Stimulated activated CD8-positive, alpha-beta memory T cell treated with anti-CD3 and anti-CD28 coated beads, Interleukin-15, amount 100 ng/mL, for 4 hours (primary cell): Measurements from ENCODE around the gene ZBTB7B.
A peak's percentile ranks its signal among the peaks of the same experiment; 100 is the strongest.

ENCODE experiments used
- DNase-seq, 2 donors: peaks; one replicate each; pipeline ENCODE4 v3.0.0-alpha.2; 2020; ENCODE audit warnings: low read depth in 2 of 2

Gene ZBTB7B

DNA sequence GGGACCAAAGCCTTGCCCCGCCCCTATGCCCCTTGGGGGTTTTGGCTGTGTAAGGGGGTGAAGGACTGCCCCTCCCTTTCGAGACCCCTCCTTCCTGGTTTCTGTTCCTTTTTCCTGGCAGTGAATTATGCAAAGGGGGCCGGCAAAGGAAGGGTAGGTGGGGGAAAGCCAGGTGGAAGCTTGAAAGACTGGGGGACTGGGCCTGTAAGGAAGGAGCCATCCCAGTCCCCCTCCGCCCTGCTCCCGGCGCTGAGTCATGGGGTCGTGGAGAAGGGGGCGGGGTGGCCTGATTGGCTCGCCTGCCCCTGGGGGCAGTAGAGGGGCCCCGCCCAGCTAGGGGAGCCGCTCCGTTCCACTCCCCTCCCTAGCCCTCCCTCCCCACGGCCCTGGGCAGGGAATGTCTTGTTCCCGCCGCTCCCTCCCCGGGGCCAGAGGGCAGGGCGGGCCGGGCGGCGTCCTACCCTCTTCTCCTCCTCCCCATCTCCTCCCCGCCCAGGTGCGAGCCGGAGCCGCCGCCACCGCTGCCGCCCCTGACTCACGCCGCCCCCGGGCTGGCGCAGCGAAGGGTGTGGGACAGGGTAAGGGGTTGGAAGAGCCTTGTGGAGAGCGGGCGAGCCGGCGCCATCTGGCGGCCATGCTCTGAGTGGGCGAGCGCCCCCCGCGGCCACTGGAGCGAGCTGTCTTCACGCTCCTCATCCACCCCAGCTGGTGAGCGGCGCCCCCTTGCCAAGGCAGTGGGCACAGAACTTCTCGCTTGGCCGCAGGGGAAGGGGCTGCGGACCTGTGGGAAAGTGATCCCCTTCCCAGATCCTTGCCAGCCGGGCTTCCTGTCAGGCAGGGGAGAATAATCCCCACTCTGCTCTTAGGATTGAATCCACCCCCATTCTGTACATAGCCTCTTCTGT lies 14.7 kb downstream of the ZBTB7B start:
- DNase-seq = peak; percentile 85 to 87

DNA sequence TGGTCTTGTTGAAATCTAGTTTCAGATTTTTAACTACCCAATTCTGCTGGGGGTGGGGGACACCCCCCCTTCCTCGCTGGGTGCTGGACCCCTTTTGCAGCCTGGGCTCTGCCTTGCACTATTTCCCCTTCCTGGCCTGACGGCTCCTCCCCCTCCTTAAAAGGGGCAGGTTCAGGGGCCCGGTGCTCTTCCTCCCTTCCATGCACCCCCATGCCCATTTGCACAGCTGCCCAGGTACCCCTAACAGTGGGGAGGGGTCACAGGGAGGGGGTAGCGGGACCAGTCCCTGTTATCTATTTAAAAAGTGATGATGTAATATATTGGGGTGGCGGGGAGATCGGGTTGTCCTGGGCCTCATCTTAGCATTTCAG lies 15.3 kb downstream of the ZBTB7B start:
- no peak for DNase-seq

DNA sequence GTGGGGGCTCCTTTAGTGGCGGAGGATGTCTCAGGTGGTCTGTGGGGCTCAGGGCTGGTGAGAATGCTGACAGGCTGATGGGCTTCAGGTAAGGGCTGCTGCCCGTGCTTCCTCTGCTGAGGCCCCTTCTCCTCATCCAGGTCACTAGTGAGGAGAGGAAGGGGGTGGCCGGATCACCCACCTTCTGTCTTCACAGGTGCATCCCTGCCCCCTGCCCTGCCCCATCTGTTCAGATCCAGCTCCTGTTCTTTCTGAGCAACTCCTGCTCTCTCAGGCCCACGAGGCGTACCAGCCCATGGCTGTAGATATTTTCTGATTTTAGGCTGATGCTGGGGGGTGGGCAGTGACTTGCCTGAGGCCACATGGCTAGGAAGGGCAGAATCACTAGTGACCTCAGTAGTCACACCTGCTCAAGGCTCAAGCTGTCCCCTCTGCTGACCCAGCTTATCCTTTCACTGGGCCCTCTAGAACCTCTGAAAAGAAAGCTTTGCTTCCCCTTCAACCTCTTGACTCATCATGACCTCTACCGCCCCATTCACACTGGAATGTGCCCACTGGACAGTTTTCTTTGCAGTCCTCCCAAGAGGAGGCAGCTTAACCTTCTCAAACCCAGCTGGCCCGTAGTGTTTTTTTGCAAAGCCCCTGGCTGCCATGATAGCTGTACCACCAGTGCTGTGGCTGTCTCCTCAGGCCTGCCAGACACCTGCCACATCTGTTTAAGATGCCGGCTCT lies 16.2 kb downstream of the ZBTB7B start:
- DNase-seq = no peak

DNA sequence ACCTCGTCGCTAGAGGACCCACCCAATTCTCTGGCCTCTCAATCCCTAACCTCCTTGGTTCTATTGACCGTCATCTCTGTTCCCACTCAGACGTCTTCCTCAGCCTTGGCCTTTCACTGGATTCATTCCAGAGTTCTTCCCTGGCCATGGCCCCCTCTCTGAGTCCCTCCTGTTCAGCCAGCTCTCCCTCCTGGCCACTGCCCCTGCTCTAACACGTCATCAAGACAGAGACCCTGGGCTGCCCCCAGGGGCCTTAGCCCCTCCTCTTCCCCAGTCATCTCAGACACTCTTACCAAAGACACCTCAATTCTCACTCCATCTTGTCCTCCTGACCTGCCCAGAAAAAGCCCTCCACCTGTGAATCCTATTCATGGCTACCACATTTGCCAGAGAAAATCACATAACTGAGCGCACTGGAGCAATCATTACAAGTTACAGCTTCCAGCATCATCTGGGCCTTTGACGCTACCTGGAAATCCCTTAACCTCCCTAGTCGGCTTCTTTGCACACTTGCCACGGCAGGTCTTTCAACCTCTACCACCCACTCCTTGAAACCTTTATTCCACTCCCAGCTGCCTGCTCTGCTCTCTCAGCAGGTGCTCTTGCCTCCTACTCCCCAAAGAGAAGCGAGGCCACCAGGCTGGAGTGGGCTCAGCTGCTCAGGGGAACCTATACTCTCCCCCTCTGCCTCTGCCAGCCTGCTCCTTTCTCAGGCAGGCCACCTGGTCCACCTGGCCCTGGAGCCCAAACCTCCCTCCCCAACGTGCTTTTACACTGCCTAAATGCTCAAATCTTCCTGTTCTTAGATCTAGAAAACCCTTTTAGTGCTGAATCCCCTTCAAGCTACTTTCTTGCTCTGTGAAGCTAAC lies 17.0 kb downstream of the ZBTB7B start:
- no peak for DNase-seq

DNA sequence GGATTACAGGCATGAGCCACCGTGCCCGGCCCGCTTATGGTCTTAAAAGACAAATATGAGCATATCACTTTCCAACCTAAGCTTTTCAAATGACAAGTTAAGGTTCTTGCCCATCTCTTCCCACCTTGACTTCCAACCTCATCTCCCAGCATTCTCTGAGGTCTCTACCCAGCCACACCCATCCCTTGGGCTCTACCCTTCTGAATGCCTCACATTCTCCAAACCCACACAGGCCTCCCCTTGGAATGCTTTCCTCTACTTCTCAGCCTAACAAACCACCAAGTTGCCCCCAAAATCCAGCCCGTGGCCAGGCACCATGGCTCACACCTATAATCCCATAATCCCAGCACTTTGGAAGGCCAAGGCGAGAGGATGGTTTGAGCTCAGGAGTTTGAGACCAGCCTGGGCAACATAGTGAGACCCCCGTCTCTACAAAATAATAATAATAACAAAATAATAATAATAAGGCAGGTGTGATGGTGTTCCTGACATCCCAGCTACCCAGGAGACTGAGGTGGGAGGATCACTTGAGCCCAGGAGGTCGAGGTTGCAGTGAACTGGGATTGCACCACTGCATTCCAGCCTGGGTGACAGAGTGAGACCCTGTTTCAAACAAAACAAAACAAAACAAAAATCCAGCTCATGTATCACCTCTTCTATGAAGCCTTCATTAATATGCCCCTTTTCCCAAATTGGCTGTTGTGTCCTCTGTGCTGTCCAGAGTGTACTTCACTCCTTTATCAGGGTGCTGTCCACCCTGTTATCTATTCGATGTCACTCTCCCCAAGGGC lies 19.7 kb downstream of the ZBTB7B start:
- DNase-seq = no peak

DNA sequence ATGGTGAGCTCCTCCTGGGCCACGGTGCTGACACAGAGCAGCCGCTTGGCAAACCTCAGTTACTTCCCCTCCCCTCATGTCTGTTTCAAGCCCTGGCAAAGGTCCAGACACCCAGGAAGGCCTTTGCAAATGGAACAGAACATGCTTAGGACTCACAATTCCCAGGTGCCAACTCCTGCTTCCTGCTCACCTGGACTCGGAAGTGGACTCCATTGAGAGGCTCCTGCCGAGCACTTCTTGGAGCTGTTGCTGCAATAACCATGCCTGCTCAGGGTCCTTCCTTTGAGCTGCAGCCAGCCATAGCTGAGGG lies 20.3 kb downstream of the ZBTB7B start:
- DNase-seq = no peak

DNA sequence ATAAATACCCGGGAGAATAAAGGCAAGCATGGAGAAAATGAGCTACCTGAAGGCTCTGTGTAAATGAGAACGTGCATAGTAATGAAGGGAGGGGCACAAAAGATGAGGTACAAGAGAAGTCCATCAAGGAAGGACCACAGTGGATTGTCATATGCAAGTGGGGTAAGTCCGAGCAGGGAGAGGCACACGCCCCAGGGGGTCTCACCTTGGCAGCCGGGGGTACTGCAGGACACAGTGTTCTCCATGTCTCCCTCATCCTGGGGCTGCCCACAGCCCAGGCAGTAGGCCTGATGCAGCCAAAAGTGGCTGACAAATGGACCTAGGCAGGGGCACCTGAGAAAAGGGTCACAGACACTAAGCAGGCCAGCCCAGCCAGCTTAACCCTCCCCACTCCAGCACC lies 21.0 kb downstream of the ZBTB7B start:
- no peak for DNase-seq

DNA sequence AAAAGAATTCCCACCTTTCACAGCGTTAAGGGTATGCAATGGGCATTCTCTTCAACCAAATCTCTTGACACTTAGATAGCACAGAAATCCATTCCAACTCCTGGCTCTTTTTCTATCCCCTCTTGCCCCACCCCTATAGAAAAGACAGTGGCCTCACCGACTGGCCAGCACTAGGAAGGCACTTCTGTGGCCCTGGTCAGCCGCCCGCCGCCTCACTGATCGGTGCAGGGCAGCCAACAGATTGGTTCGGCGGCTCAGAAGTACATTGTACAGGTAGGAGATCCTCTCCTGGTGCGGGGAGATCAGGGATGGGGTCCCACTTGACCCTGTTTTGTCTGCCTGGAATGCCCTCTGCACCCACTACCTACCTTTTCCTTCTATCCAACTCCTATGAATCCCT lies 21.7 kb downstream of the ZBTB7B start:
- DNase-seq = no peak

DNA sequence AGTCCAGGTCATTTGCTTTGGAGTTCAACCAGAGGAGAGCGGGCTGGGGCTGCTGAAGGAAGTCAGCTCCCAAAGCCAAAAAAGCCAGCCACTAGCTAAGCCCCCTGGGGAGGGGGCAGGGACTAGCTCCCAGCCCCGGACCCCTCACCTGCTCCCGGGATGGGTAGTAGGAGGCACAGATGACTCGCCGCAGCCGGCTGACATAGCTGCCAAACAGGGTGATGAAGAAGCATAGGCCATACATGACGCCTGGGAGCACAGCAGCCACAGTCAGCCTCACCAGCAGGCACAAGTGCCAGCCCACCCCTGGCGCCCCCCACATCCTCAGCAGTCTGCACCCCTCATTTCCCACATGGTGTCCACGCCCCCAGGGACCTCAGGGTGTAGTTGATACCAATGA lies 23.6 kb downstream of the ZBTB7B start:
- no peak for DNase-seq

DNA sequence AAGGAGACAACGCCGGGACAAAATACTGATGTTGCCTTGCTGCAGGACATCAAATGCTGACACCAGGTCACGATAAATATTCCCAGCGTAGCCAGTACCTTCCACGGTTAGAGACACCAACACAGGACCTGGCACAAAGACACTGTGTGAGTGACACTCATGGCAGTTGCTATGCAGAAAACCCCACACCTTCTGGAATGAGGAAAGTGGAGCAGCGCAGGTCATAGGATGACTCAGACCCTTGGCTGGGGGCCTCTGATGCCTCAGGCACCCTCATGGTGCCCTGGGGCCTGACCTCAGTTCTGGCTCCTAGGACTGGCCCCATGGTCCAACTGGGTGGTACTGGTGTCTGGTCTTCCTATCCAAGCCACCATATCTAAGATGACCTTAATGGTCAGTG lies 24.0 kb downstream of the ZBTB7B start:
- no peak for DNase-seq

DNA sequence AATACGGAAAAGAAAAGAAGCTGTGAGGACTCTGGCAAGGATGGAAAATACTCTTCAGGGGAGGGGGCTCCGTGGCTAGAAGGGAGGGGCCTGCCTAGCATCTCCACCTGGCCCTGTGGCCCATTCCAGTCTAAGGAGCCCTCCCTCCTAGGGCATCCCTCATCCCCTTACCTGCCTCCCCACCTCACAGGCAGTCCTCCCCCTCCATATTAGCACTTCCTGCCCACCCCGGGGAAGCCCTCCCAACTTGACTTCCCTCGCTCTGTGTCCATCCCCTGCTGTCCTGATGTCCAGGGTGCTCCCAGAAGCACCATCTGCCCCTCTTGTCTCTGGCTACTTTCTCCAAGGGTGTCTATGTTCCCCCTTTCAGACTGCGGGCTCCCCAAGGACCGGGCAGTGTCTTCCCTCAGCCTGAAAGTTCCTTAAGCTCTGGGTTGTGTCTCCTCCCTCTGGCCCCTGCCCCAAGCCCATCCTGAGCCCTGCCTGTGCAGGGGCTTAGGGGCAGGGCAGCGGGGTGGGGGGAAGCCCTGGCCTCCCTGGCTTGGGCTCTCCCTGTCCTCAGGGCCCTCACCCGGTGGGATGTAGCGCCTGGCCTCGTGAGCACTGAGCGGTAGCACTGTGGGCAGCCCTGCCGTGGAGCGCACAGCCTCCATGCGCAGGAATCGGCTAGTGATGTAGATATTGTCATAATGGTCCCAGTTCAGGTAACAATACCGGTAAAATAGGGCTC lies 27.1 kb downstream of the ZBTB7B start:
- DNase-seq = no peak

DNA sequence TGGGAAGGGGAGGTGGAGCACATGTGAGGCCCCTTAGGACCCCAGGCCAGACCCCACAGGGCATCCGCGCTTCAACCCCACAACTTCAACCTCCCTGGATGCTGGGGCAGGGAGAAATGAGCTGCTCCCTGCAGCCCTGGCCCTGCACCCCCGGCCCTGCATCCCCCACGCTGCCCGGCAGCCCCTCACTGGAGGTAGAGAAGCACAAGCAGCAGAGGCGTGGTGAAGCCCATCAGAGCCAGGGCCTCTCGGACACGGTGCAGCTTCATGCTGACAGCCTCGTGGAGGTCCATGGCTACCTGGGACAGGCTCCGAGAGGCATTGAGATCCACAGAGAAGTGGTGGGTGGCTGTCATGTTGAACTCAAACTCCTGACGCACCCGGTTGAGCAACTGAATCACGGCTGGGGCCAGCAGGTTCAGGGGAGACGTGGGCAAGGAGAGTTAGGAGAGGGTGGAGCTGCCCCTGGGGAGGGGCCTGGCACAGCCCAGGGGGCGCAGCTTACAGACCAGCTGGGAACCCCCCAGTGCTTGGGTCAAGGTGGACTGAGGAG lies 27.7 kb downstream of the ZBTB7B start:
- DNase-seq = no peak

DNA sequence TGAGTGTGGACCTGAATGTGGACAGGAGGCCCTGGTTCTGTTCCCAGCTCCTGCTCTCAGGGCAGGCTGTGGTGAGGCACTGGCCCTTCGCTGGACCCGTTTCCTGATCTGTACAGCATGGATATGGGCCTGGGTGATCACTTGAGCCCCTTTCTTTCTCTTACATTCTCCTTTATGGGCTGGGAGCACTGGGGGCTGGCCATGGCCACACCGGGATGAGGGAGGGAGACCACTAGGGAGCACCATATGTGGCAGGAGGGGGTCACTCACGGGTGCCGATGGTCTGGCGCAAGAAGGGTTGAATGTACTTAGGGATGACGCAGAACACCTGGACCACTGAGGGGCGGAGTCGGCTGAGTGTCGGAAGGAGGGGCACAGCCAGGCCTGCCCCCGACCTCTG lies 28.3 kb downstream of the ZBTB7B start:
- no peak for DNase-seq

DNA sequence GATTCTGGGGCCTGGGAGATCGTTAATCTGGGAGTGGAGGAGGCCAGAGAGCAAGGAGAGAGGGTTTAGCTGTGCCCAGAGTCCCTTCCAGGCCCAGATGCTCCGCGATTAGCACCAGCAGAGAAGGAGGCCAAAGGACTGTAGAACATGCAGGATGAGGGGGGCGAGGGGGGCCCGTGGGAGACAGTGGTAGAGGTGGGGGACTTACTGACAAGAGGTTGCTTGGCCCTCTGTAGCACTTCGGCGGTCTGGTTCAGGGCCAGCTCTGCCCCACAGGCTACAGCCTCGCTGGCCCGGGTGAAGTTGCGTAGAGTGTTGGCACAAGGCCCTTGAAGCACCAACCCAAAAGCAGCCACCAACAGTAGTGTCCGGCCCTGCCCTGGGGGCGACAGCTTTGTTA lies 30.3 kb downstream of the ZBTB7B start:
- DNase-seq = no peak

DNA sequence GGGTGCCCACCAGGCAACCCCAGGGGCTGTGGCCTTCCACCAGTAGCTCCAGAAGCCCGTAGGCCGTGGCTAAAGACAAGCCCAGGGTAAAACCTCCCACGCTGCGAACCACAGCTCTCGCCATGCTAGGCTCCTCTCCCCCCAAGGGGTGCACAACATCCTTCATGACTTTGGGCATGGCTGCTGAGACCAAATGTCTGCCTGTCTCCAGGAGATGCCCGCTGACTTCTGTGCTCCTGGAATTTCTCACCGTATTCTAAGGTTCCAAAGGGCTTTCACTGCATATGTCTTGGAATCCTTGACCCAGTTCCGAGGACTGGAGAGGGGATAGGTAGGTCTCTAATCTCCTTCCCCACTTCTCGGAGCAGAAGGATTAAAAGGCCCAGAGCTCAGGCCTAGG lies 30.9 kb downstream of the ZBTB7B start, which contains the start of the genes DCST1 and DCST2:
Gene DCST1, plus strand, starts transcription at position 301 of the 400 bp plus-strand sequence. CDS start 213 bp downstream, outside the sequence.
Gene DCST2, minus strand, starts transcription at position 258 of the 400 bp plus-strand sequence. Its CDS starts 80 bp downstream, at position 178.
- no peak for DNase-seq

DNA sequence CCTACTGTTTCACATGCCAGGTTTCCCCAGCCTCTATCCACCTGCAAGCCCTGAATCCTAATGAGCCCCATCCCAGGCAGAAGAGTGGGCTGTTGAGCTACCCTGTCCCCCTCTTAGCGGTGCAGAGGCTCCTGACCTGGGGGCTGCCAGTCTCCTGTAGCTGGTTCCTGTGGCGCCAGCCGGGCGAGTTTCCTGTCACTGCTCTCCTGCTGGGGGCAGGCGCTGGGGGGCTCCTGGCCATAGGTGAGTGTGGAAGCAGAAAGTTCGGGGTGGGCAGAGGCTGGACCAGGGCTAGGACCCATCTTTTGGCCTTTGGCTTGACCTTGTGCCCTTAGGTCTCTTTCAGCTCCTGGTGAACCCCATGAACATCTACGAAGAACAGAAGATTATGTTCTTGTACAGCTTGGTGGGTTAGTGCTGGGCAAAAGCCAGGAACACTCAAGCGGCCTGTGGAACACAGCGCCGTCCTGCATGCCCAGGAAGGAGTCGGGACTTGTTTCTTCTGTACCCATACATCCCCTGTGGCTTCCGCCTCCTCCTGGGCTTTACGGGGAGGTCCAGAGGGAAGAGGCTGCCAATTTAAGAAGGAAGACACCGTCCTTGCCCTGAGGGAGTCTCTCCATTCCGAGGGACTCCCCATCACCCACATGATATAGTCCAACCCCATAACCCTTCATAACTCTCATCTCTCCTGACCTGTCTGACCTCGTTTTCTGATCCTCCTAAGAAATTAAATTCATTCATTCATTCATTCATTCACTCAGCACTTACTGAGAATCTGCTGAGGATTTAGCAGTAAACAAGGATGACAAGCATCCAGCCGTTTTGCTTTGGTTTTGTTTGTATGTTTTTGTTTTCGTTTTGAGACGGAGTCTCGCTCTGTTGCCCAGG lies 32.0 kb downstream of the ZBTB7B start:
- no peak for DNase-seq

DNA sequence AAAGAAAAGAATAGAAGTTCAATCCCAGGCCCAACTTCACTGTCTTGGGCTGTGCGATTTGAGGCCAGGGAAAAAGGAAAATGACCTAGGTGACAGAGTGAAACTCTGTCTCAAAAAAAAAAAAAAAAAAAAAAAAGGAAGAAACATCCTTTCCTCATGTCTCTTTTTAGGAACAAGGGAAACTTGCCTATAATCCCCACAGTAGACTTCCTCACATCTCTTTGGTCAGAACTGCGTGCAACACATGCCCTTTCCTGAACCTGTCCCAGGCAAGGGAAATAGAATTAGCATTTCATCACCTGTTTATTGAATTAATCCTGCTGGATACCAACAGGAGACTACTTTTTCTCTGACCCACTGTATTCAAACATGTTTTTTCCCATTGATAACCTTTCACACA lies 33.3 kb downstream of the ZBTB7B start:
- no peak for DNase-seq

DNA sequence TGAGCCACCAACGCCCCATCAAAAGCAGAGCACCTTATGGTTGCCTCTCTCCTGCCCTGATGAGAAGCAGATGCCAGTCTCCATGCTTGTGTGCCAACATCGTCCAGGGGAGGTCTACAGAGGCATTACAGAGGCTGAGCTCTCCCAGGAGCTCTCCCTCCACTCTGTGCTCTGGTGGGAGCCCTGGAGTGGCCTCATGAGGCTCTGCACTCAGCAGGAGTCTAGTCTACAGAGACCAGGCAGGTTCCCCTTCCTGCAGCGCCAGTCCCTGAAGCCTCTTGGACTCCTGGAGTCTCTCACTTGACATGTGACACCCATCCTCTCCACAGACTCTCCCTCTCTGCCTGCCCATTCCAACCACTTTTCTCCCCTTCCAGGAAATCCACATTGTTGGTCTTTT lies 34.4 kb downstream of the ZBTB7B start:
- no peak for DNase-seq

DNA sequence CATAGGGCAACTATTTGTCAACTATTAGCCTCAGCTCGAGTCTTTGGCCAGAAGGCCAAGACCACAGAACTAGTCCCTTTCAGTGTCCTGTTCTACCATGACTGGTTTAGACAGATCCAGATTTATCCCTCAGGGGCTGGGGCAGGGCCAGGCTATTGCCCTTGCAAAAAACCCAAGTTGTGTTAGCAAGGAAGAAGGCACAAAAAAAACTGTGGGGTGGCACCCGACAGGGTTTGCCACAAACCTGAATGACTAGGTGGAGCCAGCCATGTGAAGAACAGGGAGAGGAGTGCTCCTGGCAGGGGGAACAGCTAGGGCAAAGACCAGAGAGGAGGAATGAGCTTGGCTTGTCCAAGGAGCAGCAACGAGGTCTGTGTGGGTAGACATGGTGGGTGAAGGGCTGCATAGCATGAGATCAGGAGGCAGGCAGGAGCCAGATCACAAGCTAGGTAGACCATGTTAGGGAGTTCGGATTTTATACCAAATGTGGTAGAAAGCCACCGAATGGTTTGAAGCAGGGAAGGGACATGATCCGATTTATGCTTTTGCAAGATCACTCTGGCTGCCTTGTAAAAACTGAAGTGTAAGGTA lies 35.3 kb downstream of the ZBTB7B start:
- no peak for DNase-seq
